ELR (cell line): ENCODE data around the gene AGAP1.
A peak's percentile ranks its signal among the peaks of the same experiment; 100 is the strongest.

Experiments
- DNase-seq: peaks from one replicate; pipeline ENCODE4 v3.0.0-alpha.2; 2015; ENCODE audit warnings: low read depth

The AGAP1 gene

GRCh38 chr2:235665661-235666212, 171.9 kb downstream of the AGAP1 start:
- peak; percentile 18 for DNase-seq

- peak; percentile 80 for DNase-seq
These were observed 172.5 kb downstream of the AGAP1 start for GRCh38 chr2:235666213-235666781.

GRCh38 chr2:235668782-235669181, 174.9 kb downstream of the AGAP1 start:
- DNase-seq: no peak

GRCh38 chr2:235669269-235669831, 175.5 kb downstream of the AGAP1 start:
- peak; percentile 77 for DNase-seq

- peak; percentile 70 for DNase-seq
These were observed 176.4 kb downstream of the AGAP1 start for GRCh38 chr2:235669983-235670962.

GRCh38 chr2:235670974-235671787, 177.3 kb downstream of the AGAP1 start:
- no peak for DNase-seq

- DNase-seq: peak; percentile 26
These were observed 178.9 kb downstream of the AGAP1 start for GRCh38 chr2:235672720-235673119.

- no peak for DNase-seq
These were observed 180.3 kb downstream of the AGAP1 start for GRCh38 chr2:235674146-235674545.

GRCh38 chr2:235674812-235675211, 181.0 kb downstream of the AGAP1 start:
- DNase-seq: no peak

- peak; percentile 72 for DNase-seq
These were observed 182.1 kb downstream of the AGAP1 start for GRCh38 chr2:235675678-235676535.

GRCh38 chr2:235676536-235676799, 182.6 kb downstream of the AGAP1 start:
- peak; percentile 15 for DNase-seq

- DNase-seq: no peak
These were observed 183.5 kb downstream of the AGAP1 start for GRCh38 chr2:235677276-235677788.

GRCh38 chr2:235677937-235678336, 184.1 kb downstream of the AGAP1 start:
- no peak for DNase-seq

- no peak for DNase-seq
These were observed 184.9 kb downstream of the AGAP1 start for GRCh38 chr2:235678712-235679111.

GRCh38 chr2:235679471-235679870, 185.6 kb downstream of the AGAP1 start:
- DNase-seq: no peak

GRCh38 chr2:235685024-235685721, 191.3 kb downstream of the AGAP1 start:
- DNase-seq: no peak

- DNase-seq: no peak
These were observed 194.9 kb downstream of the AGAP1 start for GRCh38 chr2:235688511-235689426.

- no peak for DNase-seq
These were observed 195.6 kb downstream of the AGAP1 start for GRCh38 chr2:235689427-235689853.
